ENCODE results near the gene NLGN1. TPM values are rescaled to one million over a fixed set of nuclear protein-coding genes. Genes with fewer than 3 reads are reported as not detected.

The NLGN1 gene
- total RNA-seq, 1 experiment from 2014 or later = not detected

DNA sequence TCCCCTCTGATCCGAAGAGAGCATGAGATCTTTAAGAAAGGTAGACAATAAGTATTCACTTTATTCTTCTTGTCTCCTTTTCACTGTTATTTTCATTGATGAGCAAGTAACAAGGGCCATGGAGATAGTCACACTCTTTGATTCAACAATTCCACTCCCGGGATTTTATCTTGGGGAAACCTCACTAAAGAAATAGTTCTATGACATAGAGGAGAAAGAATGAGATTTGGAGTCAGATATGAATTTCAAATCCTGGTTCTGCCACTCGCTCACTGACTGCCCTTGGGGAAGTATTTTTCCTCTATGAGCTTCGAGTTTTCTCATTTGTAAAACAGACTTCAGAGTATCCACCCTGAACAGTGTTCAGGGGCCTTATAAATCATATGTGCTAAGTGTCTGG is 514.6 kb downstream of the NLGN1 start:
- H3K27ac ChIP-seq (ENCODE audit: low read depth, low read length) = no peak overlapping the region
- no peaks in the 10 kb centered on the region for H3K36me3 ChIP-seq (ENCODE audit: control insufficient read depth in 1 of 2, insufficient read depth in 2 of 2, low read length in 2 of 2)
- DNase-seq (ENCODE audit: low read depth, low spot score) (no peak), ATAC-seq (no peak)
- POLR2A ChIA-PET = no interaction called here
- no peaks in the 10 kb centered on the region for H3K27me3 ChIP-seq (ENCODE audit: insufficient read depth, low read length)
- no peaks in the 10 kb centered on the region; the same call in 1 of the 2 replicates for H3K9me2 ChIP-seq (ENCODE audit: insufficient read depth)
- CTCF ChIA-PET = no interaction called here
- no peak overlapping the region for H2AFZ ChIP-seq (ENCODE audit: low read depth, low read length, poor library complexity, severe bottlenecking)
- H3K9me3 ChIP-seq (ENCODE audit: control insufficient read depth in 1 of 2, insufficient read depth in 1 of 2, low read depth in 1 of 2, low read length in 2 of 2) = no peaks in the 10 kb centered on the region
- RAD21 ChIA-PET (ENCODE audit: low non-redundant PET in 1 of 2, low total read pairs in 2 of 2, uncharacterized antibody in 2 of 2, unreplicated experiment in 2 of 2) = no interaction called here
- BruUV-seq (replicated peaks) = no TSS peak
- no peak overlapping the region for H3K9ac ChIP-seq (ENCODE audit: low read length)
- TF ChIP-seq CBX3 (IDR thresholded peaks at IDR 0.05; ENCODE audit: low read depth) (no peak), ELF1 (IDR thresholded peaks at IDR 0.05; ENCODE audit: borderline replicate concordance, low read depth) (no peak), ZFX (IDR thresholded peaks at IDR 0.05) (no peak), SIN3A (IDR thresholded peaks at IDR 0.05; ENCODE audit: low read depth) (no peak), SP1 (IDR thresholded peaks at IDR 0.05; ENCODE audit: low read depth) (no peak), RAD21 (IDR thresholded peaks at IDR 0.05; ENCODE audit: low read depth) (no peak), EZH2 (IDR thresholded peaks at IDR 0.05) (no peak), SRF (IDR thresholded peaks at IDR 0.05; ENCODE audit: low read depth) (no peak), EGR1 (IDR thresholded peaks at IDR 0.05; ENCODE audit: low read depth) (no peak), EZH2phosphoT487 (IDR thresholded peaks at IDR 0.05; ENCODE audit: borderline replicate concordance) (no peak), JUND (IDR thresholded peaks at IDR 0.05) (no peak), TCF7L2 (IDR thresholded peaks at IDR 0.05; ENCODE audit: borderline replicate concordance, extremely low read depth, insufficient read depth, insufficient read length) (no peak)
- H3K4me1 ChIP-seq (ENCODE audit: control insufficient read depth in 1 of 2, insufficient read depth in 2 of 2, low read length in 2 of 2) = no peaks in the 10 kb centered on the region
- H4K20me1 ChIP-seq (ENCODE audit: insufficient read depth) = no peaks in the 10 kb centered on the region
- no peak overlapping the region for H3K4me2 ChIP-seq (ENCODE audit: low read length)
- no peak overlapping the region for H3K4me3 ChIP-seq (replicated peaks in 1 of 2; ENCODE audit: low read depth in 1 of 2, low read length in 2 of 2)
- H3K79me2 ChIP-seq (ENCODE audit: insufficient read depth, low read length) = no peaks in the 10 kb centered on the region
- intact Hi-C loops (cut with micrococcal nuclease) = no loop called here

DNA sequence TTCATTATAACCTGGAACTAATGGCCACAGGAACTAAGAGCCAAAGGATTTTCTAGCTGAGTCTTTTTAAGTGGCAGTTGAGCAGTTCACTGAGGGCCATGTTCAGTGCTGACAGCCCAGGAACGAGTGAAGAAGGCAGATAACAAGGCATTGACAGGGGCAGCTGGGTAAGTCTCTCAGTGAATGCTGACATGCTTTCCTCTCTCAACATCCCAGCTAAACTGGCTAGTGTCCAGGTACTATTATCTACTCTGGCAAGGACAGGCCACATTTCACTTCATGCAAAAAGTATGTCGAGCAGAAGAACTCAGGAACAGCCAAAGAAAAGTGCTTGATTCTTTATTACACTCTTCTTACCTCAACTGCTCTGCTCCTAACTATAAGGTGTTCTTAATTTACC is 515.9 kb downstream of the NLGN1 start:
- Histone ChIP-seq H3K4me3 (replicated peaks in 1 of 2; ENCODE audit: low read depth in 1 of 2, low read length in 2 of 2) (no peak overlapping the region), H3K79me2 (ENCODE audit: insufficient read depth, low read length) (no peaks in the 10 kb centered on the region), H3K36me3 (ENCODE audit: control insufficient read depth in 1 of 2, insufficient read depth in 2 of 2, low read length in 2 of 2) (no peaks in the 10 kb centered on the region), H4K20me1 (ENCODE audit: insufficient read depth) (no peaks in the 10 kb centered on the region), H3K27ac (ENCODE audit: low read depth, low read length) (no peak overlapping the region), H3K9me2 (ENCODE audit: insufficient read depth) (no peaks in the 10 kb centered on the region; the same call in 1 of the 2 replicates), H3K27me3 (ENCODE audit: insufficient read depth, low read length) (no peaks in the 10 kb centered on the region), H3K4me1 (ENCODE audit: control insufficient read depth in 1 of 2, insufficient read depth in 2 of 2, low read length in 2 of 2) (no peaks in the 10 kb centered on the region), H2AFZ (ENCODE audit: low read depth, low read length, poor library complexity, severe bottlenecking) (no peak overlapping the region), H3K9ac (ENCODE audit: low read length) (no peak overlapping the region), H3K9me3 (ENCODE audit: control insufficient read depth in 1 of 2, insufficient read depth in 1 of 2, low read depth in 1 of 2, low read length in 2 of 2) (no peaks in the 10 kb centered on the region), H3K4me2 (ENCODE audit: low read length) (no peak overlapping the region)
- no peak for ATAC-seq
- intact Hi-C loops (cut with micrococcal nuclease) = no loop called here
- no TSS peak for BruUV-seq (replicated peaks)
- ChIA-PET RAD21 (ENCODE audit: low non-redundant PET in 1 of 2, low total read pairs in 2 of 2, uncharacterized antibody in 2 of 2, unreplicated experiment in 2 of 2) (no interaction called here), CTCF (no interaction called here), POLR2A (no interaction called here)
- no peak for DNase-seq (ENCODE audit: low read depth, low spot score)
- no peak for TF ChIP-seq CTCF (IDR thresholded peaks at IDR 0.05 in 2 of 3, conservative IDR thresholded peaks at IDR 0.05 in 1 of 3; ENCODE audit: borderline replicate concordance in 1 of 3, insufficient read depth in 1 of 3, low read depth in 2 of 3, low read length in 2 of 3)
- TF ChIP-seq EGR1 (IDR thresholded peaks at IDR 0.05; ENCODE audit: low read depth) = no peak
- TF ChIP-seq, protein P1, sequence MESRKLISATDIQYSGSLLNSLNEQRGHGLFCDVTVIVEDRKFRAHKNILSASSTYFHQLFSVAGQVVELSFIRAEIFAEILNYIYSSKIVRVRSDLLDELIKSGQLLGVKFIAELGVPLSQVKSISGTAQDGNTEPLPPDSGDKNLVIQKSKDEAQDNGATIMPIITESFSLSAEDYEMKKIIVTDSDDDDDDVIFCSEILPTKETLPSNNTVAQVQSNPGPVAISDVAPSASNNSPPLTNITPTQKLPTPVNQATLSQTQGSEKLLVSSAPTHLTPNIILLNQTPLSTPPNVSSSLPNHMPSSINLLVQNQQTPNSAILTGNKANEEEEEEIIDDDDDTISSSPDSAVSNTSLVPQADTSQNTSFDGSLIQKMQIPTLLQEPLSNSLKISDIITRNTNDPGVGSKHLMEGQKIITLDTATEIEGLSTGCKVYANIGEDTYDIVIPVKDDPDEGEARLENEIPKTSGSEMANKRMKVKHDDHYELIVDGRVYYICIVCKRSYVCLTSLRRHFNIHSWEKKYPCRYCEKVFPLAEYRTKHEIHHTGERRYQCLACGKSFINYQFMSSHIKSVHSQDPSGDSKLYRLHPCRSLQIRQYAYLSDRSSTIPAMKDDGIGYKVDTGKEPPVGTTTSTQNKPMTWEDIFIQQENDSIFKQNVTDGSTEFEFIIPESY (IDR thresholded peaks at IDR 0.05; ENCODE audit: extremely low read depth, insufficient replicate concordance, low read length) = no peak
- TF ChIP-seq TCF7L2 (IDR thresholded peaks at IDR 0.05; ENCODE audit: borderline replicate concordance, extremely low read depth, insufficient read depth, insufficient read length) = no peak
- TF ChIP-seq SP1 (IDR thresholded peaks at IDR 0.05; ENCODE audit: low read depth) = no peak
- TF ChIP-seq, protein P2, sequence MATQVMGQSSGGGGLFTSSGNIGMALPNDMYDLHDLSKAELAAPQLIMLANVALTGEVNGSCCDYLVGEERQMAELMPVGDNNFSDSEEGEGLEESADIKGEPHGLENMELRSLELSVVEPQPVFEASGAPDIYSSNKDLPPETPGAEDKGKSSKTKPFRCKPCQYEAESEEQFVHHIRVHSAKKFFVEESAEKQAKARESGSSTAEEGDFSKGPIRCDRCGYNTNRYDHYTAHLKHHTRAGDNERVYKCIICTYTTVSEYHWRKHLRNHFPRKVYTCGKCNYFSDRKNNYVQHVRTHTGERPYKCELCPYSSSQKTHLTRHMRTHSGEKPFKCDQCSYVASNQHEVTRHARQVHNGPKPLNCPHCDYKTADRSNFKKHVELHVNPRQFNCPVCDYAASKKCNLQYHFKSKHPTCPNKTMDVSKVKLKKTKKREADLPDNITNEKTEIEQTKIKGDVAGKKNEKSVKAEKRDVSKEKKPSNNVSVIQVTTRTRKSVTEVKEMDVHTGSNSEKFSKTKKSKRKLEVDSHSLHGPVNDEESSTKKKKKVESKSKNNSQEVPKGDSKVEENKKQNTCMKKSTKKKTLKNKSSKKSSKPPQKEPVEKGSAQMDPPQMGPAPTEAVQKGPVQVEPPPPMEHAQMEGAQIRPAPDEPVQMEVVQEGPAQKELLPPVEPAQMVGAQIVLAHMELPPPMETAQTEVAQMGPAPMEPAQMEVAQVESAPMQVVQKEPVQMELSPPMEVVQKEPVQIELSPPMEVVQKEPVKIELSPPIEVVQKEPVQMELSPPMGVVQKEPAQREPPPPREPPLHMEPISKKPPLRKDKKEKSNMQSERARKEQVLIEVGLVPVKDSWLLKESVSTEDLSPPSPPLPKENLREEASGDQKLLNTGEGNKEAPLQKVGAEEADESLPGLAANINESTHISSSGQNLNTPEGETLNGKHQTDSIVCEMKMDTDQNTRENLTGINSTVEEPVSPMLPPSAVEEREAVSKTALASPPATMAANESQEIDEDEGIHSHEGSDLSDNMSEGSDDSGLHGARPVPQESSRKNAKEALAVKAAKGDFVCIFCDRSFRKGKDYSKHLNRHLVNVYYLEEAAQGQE (IDR thresholded peaks at IDR 0.05; ENCODE audit: low read depth) = no peak
